ENCODE data around the gene RELB.

Gene RELB

GRCh38 chr19:44992336-44993163, 8.7 kb upstream of the RELB start:
- Histone ChIP-seq H3K27me3 (replicated peaks; ENCODE audit: insufficient read depth, low read length) (no peaks in the 10 kb centered on the region), H3F3A (ENCODE audit: insufficient read depth, low read length) (no peaks in the 10 kb centered on the region), H3K9me2 (replicated peaks; ENCODE audit: insufficient read depth, low read length) (no peaks in the 10 kb centered on the region), H2AFZ (ENCODE audit: low read length) (no peak overlapping the region), H4K20me1 (ENCODE audit: insufficient read depth, low read length) (no peaks in the 10 kb centered on the region), H3K4me1 (ENCODE audit: low read length) (0 out of 2 replicates have a peak, but pooled peaks cover 4% of the 10 kb centered on the region), H3K9me3 (replicated peaks; ENCODE audit: insufficient read depth, low read length) (no peaks in the 10 kb centered on the region), H3K27ac (ENCODE audit: low read length) (no peak overlapping the region), H3K9ac (ENCODE audit: low read length) (no peak overlapping the region), H3K36me3 (replicated peaks; ENCODE audit: insufficient read depth, low read length) (no peaks in the 10 kb centered on the region), H3K4me3 (ENCODE audit: low read length) (no peak overlapping the region), H3K4me2 (ENCODE audit: low read depth, low read length) (no peak overlapping the region), H3K79me2 (ENCODE audit: low read length) (no peaks in the 10 kb centered on the region)
- no peak for DNase-seq
- TF ChIP-seq EZH2 (optimal IDR thresholded peaks at IDR 0.05; ENCODE audit: low read depth, low read length) = no peak
- no peak for TF ChIP-seq EZH2phosphoT487 (IDR thresholded peaks at IDR 0.05; ENCODE audit: low read length)
- TF ChIP-seq CTCF (IDR thresholded peaks at IDR 0.05; ENCODE audit: low read length) = no peak

- H3K36me3 ChIP-seq (replicated peaks; ENCODE audit: insufficient read depth, low read length) = no peaks in the 10 kb centered on the region
- no peak overlapping the region for H3K4me2 ChIP-seq (ENCODE audit: low read depth, low read length)
- no peaks in the 10 kb centered on the region for H3K9me3 ChIP-seq (replicated peaks; ENCODE audit: insufficient read depth, low read length)
- H3K27ac ChIP-seq (ENCODE audit: low read length) = no peak overlapping the region
- H3K4me1 ChIP-seq (ENCODE audit: low read length) = 0 out of 2 replicates have a peak, but pooled peaks cover 4% of the 10 kb centered on the region
- no peaks in the 10 kb centered on the region for H3K79me2 ChIP-seq (ENCODE audit: low read length)
- TF ChIP-seq EZH2 (optimal IDR thresholded peaks at IDR 0.05; ENCODE audit: low read depth, low read length) = no peak
- no peak for TF ChIP-seq CTCF (IDR thresholded peaks at IDR 0.05; ENCODE audit: low read length)
- no peak for DNase-seq
- H3K9me2 ChIP-seq (replicated peaks; ENCODE audit: insufficient read depth, low read length) = no peaks in the 10 kb centered on the region
- H3K4me3 ChIP-seq (ENCODE audit: low read length) = no peak overlapping the region
- no peak overlapping the region for H3K9ac ChIP-seq (ENCODE audit: low read length)
- no peaks in the 10 kb centered on the region for H3F3A ChIP-seq (ENCODE audit: insufficient read depth, low read length)
- no peak overlapping the region for H2AFZ ChIP-seq (ENCODE audit: low read length)
- H3K27me3 ChIP-seq (replicated peaks; ENCODE audit: insufficient read depth, low read length) = no peaks in the 10 kb centered on the region
- H4K20me1 ChIP-seq (ENCODE audit: insufficient read depth, low read length) = no peaks in the 10 kb centered on the region
Observed at GRCh38 chr19:44993526-44993925, 7.7 kb upstream of the RELB start.

GRCh38 chr19:44993926-44994537, 7.2 kb upstream of the RELB start:
- H3K9me3 ChIP-seq (replicated peaks; ENCODE audit: insufficient read depth, low read length) = no peaks in the 10 kb centered on the region
- H4K20me1 ChIP-seq (ENCODE audit: insufficient read depth, low read length) = no peaks in the 10 kb centered on the region
- no peaks in the 10 kb centered on the region for H3K79me2 ChIP-seq (ENCODE audit: low read length)
- H3K4me3 ChIP-seq (ENCODE audit: low read length) = no peak overlapping the region
- H3K27me3 ChIP-seq (replicated peaks; ENCODE audit: insufficient read depth, low read length) = no peaks in the 10 kb centered on the region
- TF ChIP-seq EZH2 (optimal IDR thresholded peaks at IDR 0.05; ENCODE audit: low read depth, low read length) = no peak
- TF ChIP-seq CTCF (IDR thresholded peaks at IDR 0.05; ENCODE audit: low read length) = no peak
- no peak for TF ChIP-seq EZH2phosphoT487 (IDR thresholded peaks at IDR 0.05; ENCODE audit: low read length)
- DNase-seq = no peak
- H3K4me2 ChIP-seq (ENCODE audit: low read depth, low read length) = no peak overlapping the region
- H3K27ac ChIP-seq (ENCODE audit: low read length) = no peak overlapping the region
- peaks cover 5% of the 10 kb centered on the region; the same call in 1 of the 2 replicates for H3K4me1 ChIP-seq (ENCODE audit: low read length)
- no peak overlapping the region for H2AFZ ChIP-seq (ENCODE audit: low read length)
- no peaks in the 10 kb centered on the region for H3K9me2 ChIP-seq (replicated peaks; ENCODE audit: insufficient read depth, low read length)
- no peaks in the 10 kb centered on the region for H3K36me3 ChIP-seq (replicated peaks; ENCODE audit: insufficient read depth, low read length)
- H3K9ac ChIP-seq (ENCODE audit: low read length) = no peak overlapping the region
- H3F3A ChIP-seq (ENCODE audit: insufficient read depth, low read length) = 0 out of 2 replicates have a peak, but pooled peaks cover under 1% of the 10 kb centered on the region
